HG02763 (cell line): Measurements from ENCODE around the gene ATF1.
"Not testable (repeated sequence)": the region's sequence is repeated elsewhere in the genome, so short reads cannot be mapped to it uniquely, and the experiment has no call there.

ENCODE experiments used
- ATAC-seq: cut with Tn5 transposase; IDR thresholded peaks from one replicate; pipeline ENCODE4 v1.9.1; 2021; ENCODE audit warnings: mild to moderate bottlenecking, moderate library complexity; ENCODE audit not compliant: unreplicated experiment

Gene ATF1

GRCh38 chr12:50855218-50855617 lies 91.3 kb downstream of the ATF1 start:
- not testable (repeated sequence) for ATAC-seq

- not testable (repeated sequence) for ATAC-seq
Observed at GRCh38 chr12:50855679-50856078, 91.8 kb downstream of the ATF1 start.

- ATAC-seq: no peak
Observed at GRCh38 chr12:50859621-50860310, 95.9 kb downstream of the ATF1 start.

GRCh38 chr12:50862316-50862715 lies 98.4 kb downstream of the ATF1 start:
- ATAC-seq: no peak

GRCh38 chr12:50865266-50865665 lies 101.4 kb downstream of the ATF1 start:
- no peak for ATAC-seq

- ATAC-seq: not testable (repeated sequence)
Observed at GRCh38 chr12:50868881-50869280, 105.0 kb downstream of the ATF1 start.
